ENCODE measurements around the gene SSR2. TPM values are rescaled to one million over a fixed set of nuclear protein-coding genes. Genes with fewer than 3 reads are reported as not detected.

The SSR2 gene
- 214 TPM for total RNA-seq

DNA sequence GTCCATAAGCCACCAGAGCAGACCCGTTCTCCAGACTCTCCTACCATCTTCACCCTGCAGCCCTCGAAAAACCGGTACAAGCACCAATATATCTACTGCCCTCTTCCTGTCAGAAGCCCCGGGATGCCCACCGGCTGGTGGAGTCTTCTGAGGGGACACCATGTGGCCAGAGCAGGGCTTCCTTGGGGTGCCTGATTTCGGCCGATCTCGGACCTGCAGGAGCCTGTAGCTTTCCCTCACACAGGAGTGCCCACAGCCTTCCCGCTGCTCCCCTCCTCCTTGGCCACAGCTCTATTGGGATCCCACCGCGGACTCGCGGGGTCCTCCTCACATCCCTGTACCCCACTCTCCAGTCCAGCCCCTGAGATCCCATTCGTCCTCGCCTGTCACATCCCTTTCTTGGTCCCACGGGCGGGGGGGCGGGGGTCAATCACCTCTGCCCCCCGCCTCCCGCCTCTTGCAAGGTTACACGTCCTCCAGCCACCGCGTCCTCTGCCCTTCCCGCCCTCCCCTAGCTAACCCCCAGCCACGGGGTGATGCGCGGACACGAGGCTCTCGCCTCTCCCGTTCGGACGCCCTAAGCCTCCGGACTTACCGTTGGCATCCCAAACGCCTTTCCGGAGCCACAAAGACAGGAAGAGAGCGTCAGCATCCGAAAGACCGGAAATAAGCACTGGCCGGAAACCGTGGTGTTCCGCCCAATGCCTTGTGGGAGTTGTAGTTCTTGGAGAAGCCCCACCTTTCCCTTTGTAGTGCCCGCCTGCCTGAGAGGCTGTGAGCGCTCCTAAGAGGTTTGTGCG lies at the start of gene SSR2:
TSS of gene SSR2 (minus strand) at position 659 of the 800 bp plus-strand sequence. CDS start 784 bp downstream, outside the sequence.

DNA sequence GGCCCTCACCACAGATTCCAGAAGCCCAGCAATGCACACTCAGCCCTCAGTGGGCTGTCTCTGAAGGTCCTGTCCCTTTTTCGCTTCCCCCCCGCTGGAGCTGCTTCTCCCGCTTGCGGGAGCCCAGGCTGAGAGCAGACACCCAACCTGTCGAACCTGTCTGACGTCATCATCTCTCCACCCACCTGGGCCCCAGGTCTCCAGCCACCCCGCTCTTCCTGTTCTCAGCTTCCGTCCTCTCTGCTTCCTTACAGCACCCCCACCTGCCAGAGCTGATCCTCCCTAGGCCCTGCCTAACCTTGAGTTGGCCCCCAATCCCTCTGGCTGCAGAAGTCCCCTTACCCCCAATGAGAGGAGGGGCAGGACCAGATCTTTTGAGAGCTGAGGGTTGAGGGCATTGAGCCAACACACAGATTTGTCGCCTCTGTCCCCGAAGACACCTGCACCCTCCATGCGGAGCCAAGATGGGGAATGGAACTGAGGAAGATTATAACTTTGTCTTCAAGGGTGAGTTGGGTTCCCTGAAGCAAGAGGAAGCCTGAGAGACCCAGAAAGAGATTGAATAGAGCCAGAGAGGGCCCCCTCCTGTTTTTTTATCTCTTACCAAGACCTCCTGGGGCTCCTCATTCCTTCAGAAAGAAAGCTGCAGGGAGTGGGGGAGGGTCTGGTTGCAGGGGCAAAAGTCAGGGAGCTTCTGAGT lies 40.3 kb upstream of the SSR2 start, which contains the start of gene RAB25:
TSS of gene RAB25 (plus strand) at position 224 of the 700 bp plus-strand sequence. CDS start at position 465, 241 bp downstream.

DNA sequence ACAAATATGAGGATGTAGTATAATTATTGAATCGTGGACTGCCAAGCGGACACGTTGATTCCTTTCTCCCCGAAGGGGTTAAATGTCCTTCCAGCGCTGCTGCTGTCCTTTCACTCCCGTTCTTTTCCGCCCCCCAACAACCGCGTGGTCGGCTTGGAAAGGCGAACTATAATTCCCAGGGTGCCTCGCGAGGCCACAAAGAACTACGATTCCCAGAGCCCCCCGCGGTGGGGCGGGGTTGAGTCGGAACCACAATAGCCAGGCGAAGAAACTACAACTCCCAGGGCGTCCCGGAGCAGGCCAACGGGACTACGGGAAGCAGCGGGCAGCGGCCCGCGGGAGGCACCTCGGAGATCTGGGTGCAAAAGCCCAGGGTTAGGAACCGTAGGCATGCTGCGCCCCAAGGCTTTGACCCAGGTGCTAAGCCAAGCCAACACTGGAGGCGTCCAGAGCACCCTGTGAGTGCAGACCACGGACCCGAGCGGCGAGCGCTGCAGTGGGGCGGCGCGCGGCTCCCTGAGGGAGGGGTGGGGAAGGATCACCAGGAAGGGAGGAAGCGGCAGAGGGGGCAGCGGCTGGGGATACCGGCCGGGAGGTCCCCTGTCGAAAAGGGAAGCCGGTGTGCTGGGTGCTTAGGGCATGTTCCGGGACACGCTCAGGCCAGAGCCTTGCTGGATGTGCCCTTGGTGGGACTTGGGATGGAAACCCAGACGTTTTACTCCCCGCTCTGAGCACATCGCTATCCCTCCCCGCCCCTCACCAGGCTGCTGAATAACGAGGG lies 33.9 kb upstream of the SSR2 start, which contains the start of gene LAMTOR2:
TSS of gene LAMTOR2 (plus strand) at position 283 of the 781 bp plus-strand sequence. CDS start at position 391, 108 bp downstream.

DNA sequence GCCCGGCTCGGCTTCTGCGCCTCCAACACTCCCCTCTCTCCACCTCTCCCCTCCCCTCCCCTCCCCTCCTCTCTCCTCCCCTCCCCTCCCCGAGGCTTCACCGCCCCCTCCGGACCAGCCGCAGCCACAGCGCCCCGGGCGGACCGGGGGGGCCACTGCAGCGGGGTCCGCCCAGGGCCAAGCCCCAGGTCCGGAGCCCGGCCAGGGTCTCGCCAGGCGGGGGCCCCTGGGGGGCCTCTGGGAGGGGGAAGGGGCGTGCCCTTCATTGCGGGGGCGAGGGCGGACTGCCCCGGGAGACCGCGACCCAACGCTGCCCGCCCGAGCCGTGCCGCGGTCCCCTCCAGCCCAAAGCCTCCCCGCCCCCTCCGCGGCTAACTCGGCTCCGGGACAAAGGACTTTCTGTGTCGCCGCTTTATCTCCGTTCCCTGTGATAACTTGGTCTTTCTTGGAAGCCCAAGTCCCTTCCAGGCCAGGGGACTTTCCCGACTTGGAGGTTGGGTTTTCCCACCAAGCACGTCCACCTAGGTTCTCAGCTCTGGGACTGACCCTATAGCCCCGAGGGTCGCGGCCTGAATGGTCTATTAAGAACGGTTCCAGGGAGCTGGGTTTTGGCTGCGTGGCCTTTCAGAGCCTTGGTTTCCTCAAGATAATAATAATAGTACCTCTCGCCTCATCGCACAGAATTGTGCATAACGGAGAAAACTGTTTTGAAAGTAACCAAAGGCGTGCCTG lies 33.2 kb upstream of the SSR2 start, which contains the start of gene UBQLN4:
TSS of gene UBQLN4 (minus strand) at position 31 of the 732 bp plus-strand sequence. CDS start 97 bp downstream, outside the sequence.

DNA sequence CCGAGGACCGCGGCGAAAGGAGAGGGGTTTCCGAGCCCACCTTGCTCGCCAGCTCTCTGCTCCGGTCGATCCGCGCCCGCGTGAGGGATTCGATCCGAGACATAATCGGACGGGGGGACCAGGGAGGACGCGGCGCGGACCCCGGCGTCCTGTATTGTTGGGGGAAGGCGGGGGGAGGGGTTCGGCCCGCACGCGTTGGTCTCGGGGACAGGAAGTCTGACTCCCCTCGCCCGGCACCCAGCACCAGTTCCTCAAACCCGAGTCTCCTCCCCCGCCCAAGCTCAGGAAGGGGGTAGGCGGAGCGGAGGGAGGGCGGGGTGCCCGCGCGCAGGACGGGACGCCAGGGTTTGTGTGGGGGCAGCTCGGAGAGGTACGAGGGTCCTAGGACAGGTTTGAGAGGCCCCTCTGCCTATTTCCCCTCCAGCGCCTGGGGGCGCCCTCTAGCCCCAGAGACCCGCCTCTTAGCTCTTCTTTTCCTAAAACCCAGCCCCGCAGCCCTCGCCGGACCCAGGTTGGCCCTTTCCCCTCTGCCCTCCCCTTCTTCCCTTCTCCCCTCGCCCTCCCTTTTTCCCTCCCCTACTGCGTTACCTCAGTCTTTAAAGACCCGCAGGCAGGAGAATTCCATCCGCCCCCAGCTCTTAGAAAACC lies 42.3 kb downstream of the SSR2 start, which contains the start of gene ARHGEF2:
TSS of gene ARHGEF2 (minus strand) at position 223 of the 648 bp plus-strand sequence. CDS start at position 103, 120 bp downstream.

Other genes starting within 250 kb of the SSR2 start
- 48.2 TPM for gene GON4L, start 163.7 kb downstream of the SSR2 start, total RNA-seq
- gene SYT11, start 161.4 kb downstream of the SSR2 start, total RNA-seq, result 20.0 TPM
- 31.4 TPM for gene RIT1, start 109.6 kb downstream of the SSR2 start, total RNA-seq
- gene KHDC4, start 86.5 kb downstream of the SSR2 start, total RNA-seq, result 46.1 TPM
- gene RXFP4, start 79.3 kb downstream of the SSR2 start, total RNA-seq, result 0.18 TPM
- 93.6 TPM for gene ARHGEF2, start 42.4 kb downstream of the SSR2 start, total RNA-seq
- 19.7 TPM for gene UBQLN4, start 32.8 kb upstream of the SSR2 start, total RNA-seq
- 68.4 TPM for gene LAMTOR2, start 33.8 kb upstream of the SSR2 start, total RNA-seq
- gene RAB25, start 40.2 kb upstream of the SSR2 start, total RNA-seq, result 34.3 TPM
- gene MEX3A, start 61.5 kb upstream of the SSR2 start, total RNA-seq, result 29.6 TPM
- gene LMNA, start 93.8 kb upstream of the SSR2 start, total RNA-seq, result 182 TPM
- gene SEMA4A, start 132.6 kb upstream of the SSR2 start, total RNA-seq, result 20.3 TPM
- gene SLC25A44, start 173.2 kb upstream of the SSR2 start, total RNA-seq, result 20.6 TPM
- gene PMF1, start 192.1 kb upstream of the SSR2 start, total RNA-seq, result 69.0 TPM
- gene BGLAP, start 221.2 kb upstream of the SSR2 start, total RNA-seq, result 2.1 TPM
- 1.9 TPM for gene PAQR6, start 227.1 kb upstream of the SSR2 start, total RNA-seq